ENCODE data around the gene C5orf46. TPM values are rescaled to one million over a fixed set of nuclear protein-coding genes. Genes with fewer than 3 reads are reported as not detected.
"Not testable (repeated sequence)": the region's sequence is repeated elsewhere in the genome, so short reads cannot be mapped to it uniquely, and the experiment has no call there.

Gene C5orf46
- total and polyA plus RNA-seq, 2 donors (not counting 1 experiment from before 2014, with no cell fraction given), result not detected

- H3K27ac Mint-ChIP-seq; ATAC-seq (ENCODE audit: low read depth); H3K4me1 Mint-ChIP-seq; H4K20me1 ChIP-seq (ENCODE audit: control insufficient read depth, insufficient read depth, low read length, poor library complexity, severe bottlenecking); H3K9me3 Mint-ChIP-seq (ENCODE audit: insufficient read depth); DNase-seq; H3K27ac ChIP-seq (ENCODE audit: low read length in 2 of 2); intact Hi-C loops (cut with micrococcal nuclease); H3K27me3 Mint-ChIP-seq; CTCF ChIA-PET; H3K4me1 ChIP-seq (ENCODE audit: control insufficient read depth in 2 of 2, insufficient read depth in 2 of 2, low read length in 2 of 2); H3K4me2 ChIP-seq (replicated peaks; ENCODE audit: low read depth, low read length, poor library complexity, severe bottlenecking); H2AFZ ChIP-seq (ENCODE audit: insufficient read depth, low read depth, low read length, poor library complexity, severe bottlenecking); POLR2A ChIA-PET; H3K9me3 ChIP-seq (ENCODE audit: control extremely low read depth in 1 of 3, control insufficient read depth in 2 of 3, insufficient read depth in 1 of 3, low read length in 2 of 3); H3K9ac ChIP-seq (ENCODE audit: low read length); H3K36me3 ChIP-seq (replicated peaks in 1 of 2; ENCODE audit: control extremely low read depth in 1 of 2, control insufficient read depth in 1 of 2, extremely low read depth in 1 of 2, insufficient read depth in 2 of 2, low read length in 1 of 2); H3K4me3 ChIP-seq (ENCODE audit: control extremely low read depth in 1 of 5, extremely low read depth in 1 of 5, insufficient read depth in 1 of 5, low read depth in 2 of 5, low read length in 4 of 5); H3K79me2 ChIP-seq (ENCODE audit: control insufficient read depth, insufficient read depth, low read length); H3K4me3 Mint-ChIP-seq; H3K27me3 ChIP-seq (replicated peaks in 1 of 4; ENCODE audit: control extremely low read depth in 1 of 4, control insufficient read depth in 3 of 4, insufficient read depth in 4 of 4, low read length in 3 of 4): not testable (repeated sequence)
- 93% methylated on average over 9 of the region's 16 CpGs for WGBS (ENCODE audit: insufficient coverage)
These were observed 33.4 kb downstream of the C5orf46 start for GRCh38 chr5:147872744-147873435.

DNA sequence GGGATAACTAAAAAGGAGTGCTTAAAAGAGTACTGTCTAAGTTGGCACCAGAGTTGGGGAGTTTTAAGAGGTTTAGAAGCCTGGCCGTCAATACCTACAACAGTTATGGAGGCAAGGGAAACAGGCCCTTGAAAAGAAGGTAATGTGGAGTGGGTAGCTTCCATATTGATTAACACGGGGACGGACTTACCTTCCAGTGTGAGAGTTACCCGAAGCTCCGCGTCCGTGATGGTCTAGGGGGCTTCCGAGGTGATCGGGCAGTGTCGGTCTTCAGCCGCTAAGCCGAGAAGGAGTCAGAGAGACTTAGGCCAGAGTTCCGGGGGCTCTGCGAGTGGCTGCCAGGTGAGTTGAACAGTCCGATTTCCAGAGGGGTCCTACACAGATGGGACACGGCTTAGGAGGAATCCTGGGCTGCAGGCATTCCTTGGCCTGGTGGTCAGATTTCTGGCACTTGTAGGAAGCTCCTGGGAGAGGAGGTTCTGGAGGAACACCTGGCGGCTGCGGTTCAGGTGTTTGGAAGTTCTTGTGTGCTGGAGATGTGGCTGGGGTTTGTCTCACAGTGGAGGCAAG, 34.3 kb downstream of the C5orf46 start:
- H3K4me1 ChIP-seq (ENCODE audit: control insufficient read depth in 2 of 2, insufficient read depth in 2 of 2, low read length in 2 of 2); H3K9me3 Mint-ChIP-seq (ENCODE audit: insufficient read depth); DNase-seq; H3K9me3 ChIP-seq (ENCODE audit: control extremely low read depth in 1 of 3, control insufficient read depth in 2 of 3, insufficient read depth in 1 of 3, low read length in 2 of 3); ATAC-seq (ENCODE audit: low read depth); H3K27ac Mint-ChIP-seq; POLR2A ChIA-PET; intact Hi-C loops (cut with micrococcal nuclease); H3K4me2 ChIP-seq (replicated peaks; ENCODE audit: low read depth, low read length, poor library complexity, severe bottlenecking); H3K4me3 ChIP-seq (ENCODE audit: control extremely low read depth in 1 of 5, extremely low read depth in 1 of 5, insufficient read depth in 1 of 5, low read depth in 2 of 5, low read length in 4 of 5); H3K4me1 Mint-ChIP-seq; H3K27me3 ChIP-seq (replicated peaks in 1 of 4; ENCODE audit: control extremely low read depth in 1 of 4, control insufficient read depth in 3 of 4, insufficient read depth in 4 of 4, low read length in 3 of 4); H3K4me3 Mint-ChIP-seq; CTCF ChIA-PET; H2AFZ ChIP-seq (ENCODE audit: insufficient read depth, low read depth, low read length, poor library complexity, severe bottlenecking); H3K36me3 ChIP-seq (replicated peaks in 1 of 2; ENCODE audit: control extremely low read depth in 1 of 2, control insufficient read depth in 1 of 2, extremely low read depth in 1 of 2, insufficient read depth in 2 of 2, low read length in 1 of 2); H3K9ac ChIP-seq (ENCODE audit: low read length); H3K27me3 Mint-ChIP-seq; H3K79me2 ChIP-seq (ENCODE audit: control insufficient read depth, insufficient read depth, low read length); H3K27ac ChIP-seq (ENCODE audit: low read length in 2 of 2); H4K20me1 ChIP-seq (ENCODE audit: control insufficient read depth, insufficient read depth, low read length, poor library complexity, severe bottlenecking): not testable (repeated sequence)
- 93% methylated on average over 12 of the region's 18 CpGs for WGBS (ENCODE audit: insufficient coverage)

- H3K4me3 ChIP-seq (ENCODE audit: control extremely low read depth in 1 of 5, extremely low read depth in 1 of 5, insufficient read depth in 1 of 5, low read depth in 2 of 5, low read length in 4 of 5); H3K9me3 Mint-ChIP-seq (ENCODE audit: insufficient read depth); H3K79me2 ChIP-seq (ENCODE audit: control insufficient read depth, insufficient read depth, low read length); H3K4me1 Mint-ChIP-seq; POLR2A ChIA-PET; H3K27ac ChIP-seq (ENCODE audit: low read length in 2 of 2); H2AFZ ChIP-seq (ENCODE audit: insufficient read depth, low read depth, low read length, poor library complexity, severe bottlenecking); H3K27me3 ChIP-seq (replicated peaks in 1 of 4; ENCODE audit: control extremely low read depth in 1 of 4, control insufficient read depth in 3 of 4, insufficient read depth in 4 of 4, low read length in 3 of 4); H3K27ac Mint-ChIP-seq; H3K4me2 ChIP-seq (replicated peaks; ENCODE audit: low read depth, low read length, poor library complexity, severe bottlenecking); DNase-seq; H3K36me3 ChIP-seq (replicated peaks in 1 of 2; ENCODE audit: control extremely low read depth in 1 of 2, control insufficient read depth in 1 of 2, extremely low read depth in 1 of 2, insufficient read depth in 2 of 2, low read length in 1 of 2); ATAC-seq (ENCODE audit: low read depth); CTCF ChIA-PET; H3K4me3 Mint-ChIP-seq; H3K27me3 Mint-ChIP-seq; intact Hi-C loops (cut with micrococcal nuclease); H4K20me1 ChIP-seq (ENCODE audit: control insufficient read depth, insufficient read depth, low read length, poor library complexity, severe bottlenecking); H3K4me1 ChIP-seq (ENCODE audit: control insufficient read depth in 2 of 2, insufficient read depth in 2 of 2, low read length in 2 of 2); H3K9ac ChIP-seq (ENCODE audit: low read length); H3K9me3 ChIP-seq (ENCODE audit: control extremely low read depth in 1 of 3, control insufficient read depth in 2 of 3, insufficient read depth in 1 of 3, low read length in 2 of 3): not testable (repeated sequence)
- 85% methylated on average over 2 of the region's 6 CpGs for WGBS (ENCODE audit: insufficient coverage)
These were observed 36.4 kb downstream of the C5orf46 start for GRCh38 chr5:147869892-147870291.

Data from B cell (primary cell).